ENCODE data around the gene INHBB. TPM values are rescaled to one million over a fixed set of nuclear protein-coding genes. Genes with fewer than 3 reads are reported as not detected.

The INHBB gene
- total RNA-seq, 1 donor from 2014 or later, result 4.7 TPM

DNA sequence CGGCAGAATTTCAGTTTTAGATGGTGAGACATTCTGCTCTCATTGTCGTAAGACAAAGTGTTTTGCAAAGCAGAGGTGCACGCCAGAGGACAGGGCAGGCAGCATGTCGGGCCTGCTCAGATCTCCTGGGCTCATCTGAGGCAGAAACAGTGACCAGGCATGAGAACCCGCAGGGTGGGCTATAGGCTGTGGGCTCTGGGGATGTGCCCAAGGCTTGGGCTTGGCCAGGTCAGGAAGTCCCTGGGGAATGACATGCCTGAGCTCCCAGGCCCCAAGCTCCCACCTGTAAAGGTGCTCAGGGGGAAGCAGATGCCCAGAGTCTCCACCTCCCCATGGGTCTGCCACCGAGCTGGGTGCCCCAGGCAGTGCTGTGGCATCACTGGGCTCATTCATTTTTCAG lies 35.3 kb downstream of the INHBB start:
- H3K36me3 Mint-ChIP-seq (ENCODE audit: low read depth, unreplicated experiment), result no peaks in the 10 kb centered on the region
- H3K4me3 Mint-ChIP-seq (ENCODE audit: unreplicated experiment), result no peak overlapping the region
- no peaks in the 10 kb centered on the region for H3K9me3 Mint-ChIP-seq (ENCODE audit: unreplicated experiment)
- H3K27me3 Mint-ChIP-seq (ENCODE audit: unreplicated experiment), result peaks cover 13% of the 10 kb centered on the region
- TF ChIP-seq, protein P1, sequence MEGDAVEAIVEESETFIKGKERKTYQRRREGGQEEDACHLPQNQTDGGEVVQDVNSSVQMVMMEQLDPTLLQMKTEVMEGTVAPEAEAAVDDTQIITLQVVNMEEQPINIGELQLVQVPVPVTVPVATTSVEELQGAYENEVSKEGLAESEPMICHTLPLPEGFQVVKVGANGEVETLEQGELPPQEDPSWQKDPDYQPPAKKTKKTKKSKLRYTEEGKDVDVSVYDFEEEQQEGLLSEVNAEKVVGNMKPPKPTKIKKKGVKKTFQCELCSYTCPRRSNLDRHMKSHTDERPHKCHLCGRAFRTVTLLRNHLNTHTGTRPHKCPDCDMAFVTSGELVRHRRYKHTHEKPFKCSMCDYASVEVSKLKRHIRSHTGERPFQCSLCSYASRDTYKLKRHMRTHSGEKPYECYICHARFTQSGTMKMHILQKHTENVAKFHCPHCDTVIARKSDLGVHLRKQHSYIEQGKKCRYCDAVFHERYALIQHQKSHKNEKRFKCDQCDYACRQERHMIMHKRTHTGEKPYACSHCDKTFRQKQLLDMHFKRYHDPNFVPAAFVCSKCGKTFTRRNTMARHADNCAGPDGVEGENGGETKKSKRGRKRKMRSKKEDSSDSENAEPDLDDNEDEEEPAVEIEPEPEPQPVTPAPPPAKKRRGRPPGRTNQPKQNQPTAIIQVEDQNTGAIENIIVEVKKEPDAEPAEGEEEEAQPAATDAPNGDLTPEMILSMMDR (IDR thresholded peaks at IDR 0.05; ENCODE audit: unreplicated experiment), result no peak
- no peaks in the 10 kb centered on the region for H3K4me1 Mint-ChIP-seq (ENCODE audit: unreplicated experiment)
- no peak overlapping the region for H3K27ac Mint-ChIP-seq (ENCODE audit: unreplicated experiment)
- DNase-seq (ENCODE audit: low spot score), result no peak

DNA sequence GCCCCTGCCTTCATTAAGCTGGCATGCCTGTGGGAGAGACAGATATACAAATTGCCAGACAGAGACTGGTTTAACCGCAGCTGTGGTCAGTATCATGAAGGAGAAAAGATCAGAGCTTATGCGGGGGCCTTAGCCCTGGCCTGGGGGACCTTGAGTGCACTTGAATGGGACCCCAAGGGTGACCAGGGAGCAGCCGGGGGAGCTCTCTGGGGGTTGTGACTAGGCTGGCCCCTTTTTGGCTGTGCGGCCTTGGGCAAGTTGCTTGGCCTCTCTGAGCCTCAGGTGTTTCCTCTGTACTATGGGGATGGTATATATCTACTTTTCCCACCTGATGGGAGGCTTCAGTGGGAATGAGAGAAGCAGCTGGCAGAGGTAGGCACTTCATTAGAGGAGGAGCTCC lies 35.7 kb downstream of the INHBB start:
- no peaks in the 10 kb centered on the region for H3K4me1 Mint-ChIP-seq (ENCODE audit: unreplicated experiment)
- H3K27ac Mint-ChIP-seq (ENCODE audit: unreplicated experiment), result no peak overlapping the region
- H3K36me3 Mint-ChIP-seq (ENCODE audit: low read depth, unreplicated experiment), result no peaks in the 10 kb centered on the region
- TF ChIP-seq, protein P1 (IDR thresholded peaks at IDR 0.05; ENCODE audit: unreplicated experiment), result no peak
- no peak overlapping the region for H3K4me3 Mint-ChIP-seq (ENCODE audit: unreplicated experiment)
- peaks cover 15% of the 10 kb centered on the region for H3K27me3 Mint-ChIP-seq (ENCODE audit: unreplicated experiment)
- DNase-seq (ENCODE audit: low spot score), result no peak
- H3K9me3 Mint-ChIP-seq (ENCODE audit: unreplicated experiment), result no peaks in the 10 kb centered on the region

DNA sequence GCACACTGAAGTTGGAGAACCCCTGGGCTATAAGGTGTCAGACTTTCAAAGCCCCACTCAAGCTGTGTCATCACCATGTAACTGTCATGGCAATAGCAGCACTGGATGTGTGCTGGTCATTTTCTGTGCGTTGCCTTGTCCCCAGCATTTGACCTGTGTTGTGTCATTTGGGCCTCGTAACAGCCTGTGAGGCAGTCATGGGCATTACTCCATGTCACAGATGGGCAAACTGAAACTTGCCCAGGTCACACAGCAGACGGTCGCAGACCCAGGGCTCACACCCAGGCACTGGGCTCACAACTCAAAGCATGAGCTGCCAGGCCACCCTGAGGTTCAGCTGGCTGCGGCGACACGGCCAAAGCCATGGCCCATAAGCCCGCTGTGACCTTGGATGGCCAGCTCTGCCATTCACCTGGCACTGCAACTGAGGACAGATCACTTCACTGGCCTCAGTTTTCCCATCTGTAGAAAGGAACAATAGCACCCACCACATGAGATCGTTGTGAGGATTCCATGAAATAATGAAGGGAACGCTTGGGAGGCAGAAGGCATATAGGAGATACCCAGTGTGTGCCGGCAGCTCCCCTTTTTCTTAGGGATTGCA lies 36.7 kb downstream of the INHBB start:
- TF ChIP-seq, protein P1 (IDR thresholded peaks at IDR 0.05; ENCODE audit: unreplicated experiment), result no peak
- Mint-ChIP-seq H3K36me3 (ENCODE audit: low read depth, unreplicated experiment) (no peaks in the 10 kb centered on the region), H3K4me3 (ENCODE audit: unreplicated experiment) (no peak overlapping the region), H3K27ac (ENCODE audit: unreplicated experiment) (no peak overlapping the region), H3K27me3 (ENCODE audit: unreplicated experiment) (peaks cover 12% of the 10 kb centered on the region), H3K9me3 (ENCODE audit: unreplicated experiment) (no peaks in the 10 kb centered on the region), H3K4me1 (ENCODE audit: unreplicated experiment) (no peaks in the 10 kb centered on the region)
- DNase-seq (ENCODE audit: low spot score), result no peak

DNA sequence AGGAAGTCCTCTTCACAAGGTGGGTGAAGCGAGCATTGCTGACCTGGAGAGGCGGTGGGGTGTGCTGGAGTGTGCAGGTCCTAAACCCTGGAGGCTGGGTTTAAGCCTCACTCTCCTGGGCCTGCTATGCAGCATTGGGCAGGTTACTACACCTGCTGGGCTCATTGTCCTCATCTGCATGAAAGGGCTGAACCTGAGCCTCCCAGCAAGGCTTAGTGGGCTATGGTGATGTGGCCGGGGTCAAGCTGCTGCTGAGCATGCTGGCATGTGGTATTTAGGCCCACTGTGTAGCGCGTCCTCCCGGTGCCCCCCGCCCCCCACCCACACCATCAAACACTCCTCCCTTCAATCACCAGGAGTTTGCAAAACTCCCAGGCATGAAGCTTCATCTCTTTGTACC lies 37.3 kb downstream of the INHBB start:
- H3K4me3 Mint-ChIP-seq (ENCODE audit: unreplicated experiment), result no peak overlapping the region
- no peaks in the 10 kb centered on the region for H3K4me1 Mint-ChIP-seq (ENCODE audit: unreplicated experiment)
- no peaks in the 10 kb centered on the region for H3K36me3 Mint-ChIP-seq (ENCODE audit: low read depth, unreplicated experiment)
- no peaks in the 10 kb centered on the region for H3K9me3 Mint-ChIP-seq (ENCODE audit: unreplicated experiment)
- peaks cover 10% of the 10 kb centered on the region for H3K27me3 Mint-ChIP-seq (ENCODE audit: unreplicated experiment)
- no peak overlapping the region for H3K27ac Mint-ChIP-seq (ENCODE audit: unreplicated experiment)
- TF ChIP-seq, protein P1 (IDR thresholded peaks at IDR 0.05; ENCODE audit: unreplicated experiment), result no peak
- DNase-seq (ENCODE audit: low spot score), result no peak

DNA sequence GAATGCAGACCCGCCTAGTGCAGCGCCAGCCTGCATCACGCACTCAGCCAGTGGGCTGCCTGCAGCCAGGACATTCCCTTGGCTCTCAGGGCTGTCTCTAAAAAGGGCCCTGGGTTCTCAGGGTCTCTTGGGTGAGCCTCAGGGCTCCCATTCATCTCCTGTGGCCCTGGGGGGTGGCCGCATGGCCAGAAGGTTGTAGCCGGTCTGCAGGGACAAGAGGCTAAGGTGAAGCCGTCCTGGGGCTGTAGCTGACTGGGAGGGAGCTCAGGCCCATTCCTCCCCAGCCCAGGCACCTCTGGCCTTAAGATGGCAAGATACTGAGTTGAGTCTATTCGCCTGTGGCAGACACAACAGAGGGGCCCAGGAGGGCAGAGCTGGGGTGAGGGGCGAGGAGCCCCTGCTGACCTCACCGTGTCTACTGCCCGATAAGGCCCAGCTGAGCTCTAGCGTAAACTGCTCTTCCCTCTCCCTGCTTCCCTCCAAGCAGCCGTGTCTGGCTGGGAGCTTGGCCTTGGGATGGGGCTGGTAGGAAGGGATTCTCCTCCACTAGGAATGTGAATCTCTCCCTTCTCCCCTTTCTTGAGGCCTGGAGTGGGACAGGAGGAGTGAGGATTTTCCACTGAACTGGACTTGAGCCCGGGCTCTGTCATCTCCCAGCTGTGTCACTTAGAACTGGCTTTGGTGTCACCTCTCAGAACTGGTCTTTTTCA lies 37.9 kb downstream of the INHBB start:
- no peak for DNase-seq (ENCODE audit: low spot score)
- Mint-ChIP-seq H3K27ac (ENCODE audit: unreplicated experiment) (no peak overlapping the region), H3K4me3 (ENCODE audit: unreplicated experiment) (no peak overlapping the region), H3K27me3 (ENCODE audit: unreplicated experiment) (peaks cover 8% of the 10 kb centered on the region), H3K36me3 (ENCODE audit: low read depth, unreplicated experiment) (no peaks in the 10 kb centered on the region), H3K9me3 (ENCODE audit: unreplicated experiment) (no peaks in the 10 kb centered on the region), H3K4me1 (ENCODE audit: unreplicated experiment) (no peaks in the 10 kb centered on the region)
- TF ChIP-seq, protein P1 (IDR thresholded peaks at IDR 0.05; ENCODE audit: unreplicated experiment), result no peak
